ENCODE measurements around the gene TMEM184A.

GRCh38 chr7:1557006-1557405 lies 1.0 kb upstream of the TMEM184A start:
- no peak for TF ChIP-seq POLR2A (IDR thresholded peaks at IDR 0.05)
- TF ChIP-seq, protein P1, sequence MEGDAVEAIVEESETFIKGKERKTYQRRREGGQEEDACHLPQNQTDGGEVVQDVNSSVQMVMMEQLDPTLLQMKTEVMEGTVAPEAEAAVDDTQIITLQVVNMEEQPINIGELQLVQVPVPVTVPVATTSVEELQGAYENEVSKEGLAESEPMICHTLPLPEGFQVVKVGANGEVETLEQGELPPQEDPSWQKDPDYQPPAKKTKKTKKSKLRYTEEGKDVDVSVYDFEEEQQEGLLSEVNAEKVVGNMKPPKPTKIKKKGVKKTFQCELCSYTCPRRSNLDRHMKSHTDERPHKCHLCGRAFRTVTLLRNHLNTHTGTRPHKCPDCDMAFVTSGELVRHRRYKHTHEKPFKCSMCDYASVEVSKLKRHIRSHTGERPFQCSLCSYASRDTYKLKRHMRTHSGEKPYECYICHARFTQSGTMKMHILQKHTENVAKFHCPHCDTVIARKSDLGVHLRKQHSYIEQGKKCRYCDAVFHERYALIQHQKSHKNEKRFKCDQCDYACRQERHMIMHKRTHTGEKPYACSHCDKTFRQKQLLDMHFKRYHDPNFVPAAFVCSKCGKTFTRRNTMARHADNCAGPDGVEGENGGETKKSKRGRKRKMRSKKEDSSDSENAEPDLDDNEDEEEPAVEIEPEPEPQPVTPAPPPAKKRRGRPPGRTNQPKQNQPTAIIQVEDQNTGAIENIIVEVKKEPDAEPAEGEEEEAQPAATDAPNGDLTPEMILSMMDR (IDR thresholded peaks at IDR 0.05 in 4 of 5, conservative IDR thresholded peaks at IDR 0.05 in 1 of 5) = no peak
